Neural cell (in vitro differentiated cells): ENCODE results near the gene LETM1.

Experiments used
- EP300 ChIP-seq: fragments of 450-650 bp; conservative IDR thresholded peaks from 2 replicates; pipeline ENCODE4 v1.6.1; 2014; ENCODE audit warnings: antibody characterized with exemption, mild to moderate bottlenecking, moderate library complexity; ENCODE audit not compliant: poor library complexity, severe bottlenecking
- EZH2 ChIP-seq: fragments of 200-600, 300-800 bp; shearing (Covaris generic), sonication (generic); IDR thresholded peaks from 2 replicates; pipeline ENCODE4 v1.6.1; 2014; ENCODE audit warnings: antibody characterized with exemption, low read length, borderline replicate concordance, mild to moderate bottlenecking; ENCODE audit not compliant: insufficient read depth, poor library complexity, severe bottlenecking
- MXI1 ChIP-seq: fragments of 450-650 bp; conservative IDR thresholded peaks from 2 replicates; pipeline ENCODE4 v1.6.1; 2014; ENCODE audit warnings: antibody characterized with exemption, mild to moderate bottlenecking; ENCODE audit not compliant: poor library complexity, severe bottlenecking
- POLR2AphosphoS5 ChIP-seq: IDR thresholded peaks from 2 replicates; pipeline ENCODE4 v1.6.1; 2012
- RAD21 ChIP-seq: fragments of 450-650 bp; conservative IDR thresholded peaks from 2 replicates; pipeline ENCODE4 v1.6.1; 2014; ENCODE audit warnings: antibody characterized with exemption, mild to moderate bottlenecking, moderate library complexity
- REST ChIP-seq: IDR thresholded peaks from 2 replicates; pipeline ENCODE4 v1.6.1; 2012; ENCODE audit warnings: borderline replicate concordance
- SMC3 ChIP-seq: fragments of 450-650 bp; conservative IDR thresholded peaks from 2 replicates; pipeline ENCODE4 v1.6.1; 2014; ENCODE audit warnings: antibody characterized with exemption, mild to moderate bottlenecking, moderate library complexity; ENCODE audit not compliant: poor library complexity
- TAF1 ChIP-seq: IDR thresholded peaks from 2 replicates; pipeline ENCODE4 v1.6.1; 2012; ENCODE audit warnings: low read depth
- TF ChIP-seq, protein P1 (sequence below): fragments of 450-650 bp; IDR thresholded peaks from 2 replicates; pipeline ENCODE4 v1.5.1; 2014; ENCODE audit warnings: antibody characterized with exemption, mild to moderate bottlenecking, moderate library complexity; ENCODE audit not compliant: poor library complexity, severe bottlenecking

DNA sequence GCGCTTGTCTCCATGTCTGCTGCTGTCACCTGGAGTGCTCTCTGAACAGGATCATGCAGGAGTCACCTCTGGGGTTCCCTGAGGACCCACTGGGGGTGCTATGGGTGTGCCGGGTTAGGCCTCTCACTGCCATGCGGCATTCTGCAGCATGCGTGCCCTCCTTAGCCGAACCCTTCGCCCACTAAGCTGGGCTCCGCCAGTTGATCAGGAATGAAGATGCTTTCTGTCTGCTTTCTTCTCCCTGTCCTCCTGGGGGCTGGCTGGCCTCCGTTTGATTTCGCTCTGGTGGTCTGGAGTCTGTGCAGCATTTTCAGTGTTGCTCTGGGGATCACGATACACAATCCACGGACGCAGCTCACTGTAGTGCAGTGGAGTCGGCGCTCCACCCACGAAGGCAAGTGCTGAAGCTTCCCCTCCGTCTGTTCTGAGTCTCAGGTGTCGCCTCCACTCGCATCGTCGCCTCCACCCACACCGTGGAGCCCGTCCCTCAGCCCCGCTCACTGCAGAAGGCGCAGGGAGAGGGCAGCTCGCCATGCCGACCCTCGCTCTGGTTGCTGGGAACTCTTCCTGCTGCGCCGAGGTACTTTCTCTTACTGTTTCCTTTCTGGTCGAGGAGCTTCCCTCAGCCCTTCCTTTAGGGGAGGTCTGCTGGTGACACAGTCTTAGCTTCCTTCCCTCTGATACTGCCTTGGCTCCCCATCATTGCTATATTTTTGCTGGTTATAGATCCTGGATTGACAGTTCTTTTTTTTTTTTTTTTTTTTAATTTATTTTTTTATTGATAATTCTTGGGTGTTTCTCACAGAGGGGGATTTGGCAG, 29.2 kb downstream of the LETM1 start:
- TF ChIP-seq, protein P1, sequence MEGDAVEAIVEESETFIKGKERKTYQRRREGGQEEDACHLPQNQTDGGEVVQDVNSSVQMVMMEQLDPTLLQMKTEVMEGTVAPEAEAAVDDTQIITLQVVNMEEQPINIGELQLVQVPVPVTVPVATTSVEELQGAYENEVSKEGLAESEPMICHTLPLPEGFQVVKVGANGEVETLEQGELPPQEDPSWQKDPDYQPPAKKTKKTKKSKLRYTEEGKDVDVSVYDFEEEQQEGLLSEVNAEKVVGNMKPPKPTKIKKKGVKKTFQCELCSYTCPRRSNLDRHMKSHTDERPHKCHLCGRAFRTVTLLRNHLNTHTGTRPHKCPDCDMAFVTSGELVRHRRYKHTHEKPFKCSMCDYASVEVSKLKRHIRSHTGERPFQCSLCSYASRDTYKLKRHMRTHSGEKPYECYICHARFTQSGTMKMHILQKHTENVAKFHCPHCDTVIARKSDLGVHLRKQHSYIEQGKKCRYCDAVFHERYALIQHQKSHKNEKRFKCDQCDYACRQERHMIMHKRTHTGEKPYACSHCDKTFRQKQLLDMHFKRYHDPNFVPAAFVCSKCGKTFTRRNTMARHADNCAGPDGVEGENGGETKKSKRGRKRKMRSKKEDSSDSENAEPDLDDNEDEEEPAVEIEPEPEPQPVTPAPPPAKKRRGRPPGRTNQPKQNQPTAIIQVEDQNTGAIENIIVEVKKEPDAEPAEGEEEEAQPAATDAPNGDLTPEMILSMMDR: no peak
- TF ChIP-seq RAD21: no peak
- no peak for TF ChIP-seq POLR2AphosphoS5
- no peak for TF ChIP-seq EZH2
- TF ChIP-seq TAF1: no peak
- TF ChIP-seq EP300: no peak
- TF ChIP-seq REST: no peak
- TF ChIP-seq MXI1: no peak
- no peak for TF ChIP-seq SMC3
